ENCODE data around the gene PIK3CB. TPM values are rescaled to one million over a fixed set of nuclear protein-coding genes. Genes with fewer than 3 reads are reported as not detected.

Gene PIK3CB
- total RNA-seq, result 1.6 and 2.9 TPM in 2 replicates

GRCh38 chr3:138834596-138835396, at the start of gene PIK3CB:
TSS of gene PIK3CB (minus strand) at chr3:138834928. CDS start at chr3:138759343, 75,585 bp downstream.

GRCh38 chr3:138608322-138609135, 226.2 kb downstream of the PIK3CB start, which contains the start of gene FAIM:
TSS of gene FAIM (plus strand) at chr3:138608771. CDS start at chr3:138619727, 10,956 bp downstream.

Other genes with a start within 250 kb of the PIK3CB start
- 3.4 and 8.2 TPM in 2 replicates for gene CEP70, start 240.7 kb downstream of the PIK3CB start, total RNA-seq
- 3.1 and 8.8 TPM in 2 replicates for gene FAIM, start 226.2 kb downstream of the PIK3CB start, total RNA-seq
- gene FOXL2, start 112.2 kb upstream of the PIK3CB start, total RNA-seq, result 0.12 TPM in 1 of 2 replicates, not detected in the other
- gene FOXL2NB, start 112.3 kb upstream of the PIK3CB start, total RNA-seq, result not detected in 2 replicates
- gene PRR23A, start 171.3 kb upstream of the PIK3CB start, total RNA-seq, result not detected in 2 replicates
- not detected in 2 replicates for gene PRR23B, start 186.0 kb upstream of the PIK3CB start, total RNA-seq
- gene PRR23C, start 210.0 kb upstream of the PIK3CB start, total RNA-seq, result not detected in 2 replicates

Data from pericardium fibroblast (primary cell).